Smooth muscle cell (in vitro differentiated cells): Measurements from ENCODE around the gene MTF2. TPM values are rescaled to one million over a fixed set of nuclear protein-coding genes. Genes with fewer than 3 reads are reported as not detected.

Experiments
- DNase-seq: peaks from one replicate; lab custom pipeline; 2025; ENCODE audit not compliant: unreplicated experiment; lab: John Stamatoyannopoulos, UW
- H2AFZ ChIP-seq: fragments of 200-600 bp; sonication (generic); 2 replicates; pipeline ENCODE4 v1.6.0; 2016; ENCODE audit warnings: antibody characterized with exemption, low read depth, mild to moderate bottlenecking
- H3F3A ChIP-seq: fragments of 200-600 bp; sonication (generic); 2 replicates; pipeline ENCODE4 v1.6.0; 2017; ENCODE audit warnings: antibody characterized with exemption, low read depth
- H3K27ac ChIP-seq: fragments of 200-600 bp; sonication (generic); 2 replicates; pipeline ENCODE4 v1.5.1; 2016; ENCODE audit warnings: low read depth, mild to moderate bottlenecking
- H3K27me3 ChIP-seq: fragments of 200-600 bp; sonication (generic); 2 replicates; pipeline ENCODE4 v1.6.1; 2016; ENCODE audit warnings: low read depth, mild to moderate bottlenecking
- H3K36me3 ChIP-seq: fragments of 200-600 bp; sonication (generic); 2 replicates; pipeline ENCODE4 v1.5.1; 2016; ENCODE audit warnings: low read depth
- H3K4me1 ChIP-seq: fragments of 200-600 bp; sonication (generic); 2 replicates; pipeline ENCODE4 v1.5.1; 2016; ENCODE audit warnings: low read depth
- H3K4me2 ChIP-seq: fragments of 200-600 bp; sonication (generic); 2 replicates; pipeline ENCODE4 v1.6.0; 2016; ENCODE audit warnings: mild to moderate bottlenecking
- H3K4me3 ChIP-seq: fragments of 200-600 bp; sonication (generic); 2 replicates; pipeline ENCODE4 v1.5.1; 2016; ENCODE audit warnings: mild to moderate bottlenecking
- H3K79me2 ChIP-seq: fragments of 200-600 bp; sonication (generic); 2 replicates; pipeline ENCODE4 v1.6.0; 2016; ENCODE audit warnings: low read depth, mild to moderate bottlenecking
- H3K9ac ChIP-seq: fragments of 200-600 bp; sonication (generic); 2 replicates; pipeline ENCODE4 v1.6.0; 2016; ENCODE audit warnings: low read depth
- H3K9me3 ChIP-seq: fragments of 200-600 bp; sonication (generic); replicated peaks from 2 replicates; pipeline ENCODE4 v1.5.1; 2016; ENCODE audit warnings: low read depth
- H4K20me1 ChIP-seq: fragments of 200-600 bp; sonication (generic); 2 replicates; pipeline ENCODE4 v1.6.0; 2016; ENCODE audit warnings: low read depth
- WGBS: methylation state at CpG from one replicate; pipeline ENCODE4 v1.1.7; 2016; ENCODE audit warnings: low lambda C conversion rate; 5-methylcytosine and 5-hydroxymethylcytosine counted together
- polyA plus RNA-seq: library from polyadenylated mRNA; unstranded; fragments of >200 nt; fragmentation: Nextera tagmentation; extraction: Ambion mirVana; gene quantifications from 2 replicates; pipeline ENCODE4 v1.2.1, GENCODE V29; 2016
- total RNA-seq: library from RNA; depleted of rRNA; stranded (reverse); fragments of >200 nt; gene quantifications from 2 replicates; pipeline ENCODE4 v1.2.3, GENCODE V29; 2014
- TF ChIP-seq, protein P1 (sequence below): fragments of 200-600 bp; sonication (generic); IDR thresholded peaks from 2 replicates; pipeline ENCODE4 v1.5.1; 2017; ENCODE audit warnings: borderline replicate concordance, mild to moderate bottlenecking, antibody characterized with exemption; ENCODE audit not compliant: insufficient read depth, poor library complexity, severe bottlenecking

Gene MTF2
- total and polyA plus RNA-seq, 2 experiments from 2014 or later, result 41.2 to 43.1 TPM

DNA sequence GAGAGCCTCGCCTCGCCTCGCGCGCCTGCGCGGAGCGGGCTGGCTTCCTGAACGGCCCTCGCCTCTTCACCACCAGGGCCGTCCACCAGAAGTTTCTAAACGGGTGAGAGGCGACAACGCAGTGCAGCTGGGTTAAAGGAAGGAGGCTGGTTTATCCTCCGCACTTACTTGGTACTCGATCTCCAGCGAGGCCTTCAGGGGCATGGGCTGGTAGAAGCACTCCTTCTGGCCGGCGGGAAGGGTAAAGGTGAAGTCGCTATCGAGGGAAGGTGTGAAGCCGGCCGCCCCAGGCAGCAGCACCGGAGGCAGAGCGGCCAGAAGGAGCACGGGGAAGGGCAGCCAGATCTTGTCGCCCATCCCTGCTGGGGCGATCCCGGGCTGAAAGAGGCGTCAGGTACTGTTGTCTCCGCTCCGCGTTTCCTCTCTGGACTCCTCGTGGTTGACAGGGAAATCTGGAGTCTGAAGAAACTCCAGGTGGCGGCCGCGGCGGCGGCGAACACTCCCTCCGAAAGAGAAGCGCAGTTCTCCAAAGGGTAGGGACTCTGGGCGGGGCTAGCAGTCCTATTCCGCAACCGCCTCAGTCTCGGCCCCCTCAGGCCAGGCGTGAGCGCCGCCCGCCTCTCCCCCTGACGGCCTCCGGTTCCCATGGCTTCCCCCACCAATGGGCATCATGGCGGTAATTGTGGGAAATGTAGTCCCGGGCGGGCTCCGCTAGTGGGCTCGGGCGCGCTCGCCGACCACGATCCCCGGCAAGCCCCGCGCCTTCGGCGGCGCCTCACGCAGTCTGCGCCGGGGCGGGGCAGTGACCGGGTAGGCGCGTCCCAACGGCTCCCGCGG is 101.0 kb downstream of the MTF2 start, which contains the start of gene TMED5:
Gene TMED5, minus strand, starts transcription at position 528 of the 837 bp plus-strand sequence. Its CDS starts 171 bp downstream, at position 357.
- H2AFZ ChIP-seq, result peak within 1 kb of the TSS; percentile 85
- no peaks in the 10 kb centered on the region for H3K36me3 ChIP-seq
- peak within 1 kb of the TSS; percentile 88 for H3K4me2 ChIP-seq
- H3K4me3 ChIP-seq, result peak within 1 kb of the TSS; percentile 73
- H4K20me1 ChIP-seq, result peaks cover 33% of the 10 kb centered on the region
- peak within 1 kb of the TSS; percentile 92 for H3K9ac ChIP-seq
- H3F3A ChIP-seq, result no peaks in the 10 kb centered on the region
- H3K27me3 ChIP-seq, result no peaks in the 10 kb centered on the region
- DNase-seq, result peak; percentile 92
- 2% methylated on average over 62 of the region's 78 CpGs for WGBS
- H3K9me3 ChIP-seq, result no peaks in the 10 kb centered on the region
- peaks cover 14% of the 10 kb centered on the region for H3K4me1 ChIP-seq
- peaks cover 51% of the 10 kb centered on the region for H3K79me2 ChIP-seq
- H3K27ac ChIP-seq, result peak within 1 kb of the TSS; percentile 92
- TF ChIP-seq, protein P1, sequence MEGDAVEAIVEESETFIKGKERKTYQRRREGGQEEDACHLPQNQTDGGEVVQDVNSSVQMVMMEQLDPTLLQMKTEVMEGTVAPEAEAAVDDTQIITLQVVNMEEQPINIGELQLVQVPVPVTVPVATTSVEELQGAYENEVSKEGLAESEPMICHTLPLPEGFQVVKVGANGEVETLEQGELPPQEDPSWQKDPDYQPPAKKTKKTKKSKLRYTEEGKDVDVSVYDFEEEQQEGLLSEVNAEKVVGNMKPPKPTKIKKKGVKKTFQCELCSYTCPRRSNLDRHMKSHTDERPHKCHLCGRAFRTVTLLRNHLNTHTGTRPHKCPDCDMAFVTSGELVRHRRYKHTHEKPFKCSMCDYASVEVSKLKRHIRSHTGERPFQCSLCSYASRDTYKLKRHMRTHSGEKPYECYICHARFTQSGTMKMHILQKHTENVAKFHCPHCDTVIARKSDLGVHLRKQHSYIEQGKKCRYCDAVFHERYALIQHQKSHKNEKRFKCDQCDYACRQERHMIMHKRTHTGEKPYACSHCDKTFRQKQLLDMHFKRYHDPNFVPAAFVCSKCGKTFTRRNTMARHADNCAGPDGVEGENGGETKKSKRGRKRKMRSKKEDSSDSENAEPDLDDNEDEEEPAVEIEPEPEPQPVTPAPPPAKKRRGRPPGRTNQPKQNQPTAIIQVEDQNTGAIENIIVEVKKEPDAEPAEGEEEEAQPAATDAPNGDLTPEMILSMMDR, result peak; percentile 13

DNA sequence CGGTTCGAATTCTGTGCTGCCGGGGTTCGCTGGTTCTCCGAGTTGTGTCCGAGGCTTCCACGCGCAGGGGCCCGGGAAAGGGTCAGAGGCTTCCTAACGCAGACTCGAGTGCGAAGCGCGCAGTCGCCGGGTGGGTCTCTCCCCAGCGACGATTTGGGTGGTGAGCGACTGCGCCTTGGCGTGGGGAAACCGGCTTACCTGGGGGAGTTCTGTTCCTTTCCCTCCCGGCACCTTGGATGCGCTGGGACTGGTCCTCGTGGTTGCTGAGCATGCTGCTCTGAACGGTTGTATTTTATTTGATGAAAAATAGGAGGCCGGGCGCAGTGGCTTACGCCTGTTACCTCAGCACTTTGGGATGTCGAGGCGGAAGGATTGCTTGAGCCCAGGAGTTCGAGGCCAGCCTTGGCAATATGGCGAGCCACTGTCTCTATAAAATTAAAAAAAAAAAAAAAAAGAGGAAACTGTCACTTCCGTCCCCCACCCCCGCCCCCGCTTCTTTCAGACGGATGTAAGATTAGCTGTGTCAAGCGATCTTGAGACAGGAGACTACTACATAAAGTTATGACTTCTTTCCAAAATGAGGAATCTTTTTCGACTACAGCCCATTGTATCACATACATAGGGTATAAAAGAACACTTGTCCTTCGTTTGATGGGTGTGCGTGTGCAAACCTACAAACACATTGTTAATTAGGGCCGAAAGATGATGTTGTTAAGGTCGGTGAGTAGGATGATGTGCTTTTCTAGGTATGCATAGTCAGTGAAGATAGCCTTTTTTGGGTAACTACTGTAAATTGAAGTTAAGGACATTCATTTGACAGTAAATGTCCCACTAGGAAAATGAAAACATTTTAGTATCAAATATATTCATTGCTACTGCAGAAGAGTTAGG is 101.9 kb downstream of the MTF2 start, which contains the start of gene CCDC18:
Gene CCDC18, plus strand, starts transcription at position 2 of the 891 bp plus-strand sequence. CDS start 2,638 bp downstream, outside the sequence.
- WGBS, result 3% methylated on average over 43 of the region's 43 CpGs
- peak within 1 kb of the TSS; percentile 92 for H3K27ac ChIP-seq
- H3K4me2 ChIP-seq, result peak within 1 kb of the TSS; percentile 88
- H3F3A ChIP-seq, result no peaks in the 10 kb centered on the region
- H3K27me3 ChIP-seq, result no peaks in the 10 kb centered on the region
- no peak for DNase-seq
- peak within 1 kb of the TSS; percentile 92 for H3K9ac ChIP-seq
- peak within 1 kb of the TSS; percentile 85 for H2AFZ ChIP-seq
- peaks cover 14% of the 10 kb centered on the region for H3K4me1 ChIP-seq
- TF ChIP-seq, protein P1, result no peak
- H4K20me1 ChIP-seq, result peaks cover 27% of the 10 kb centered on the region
- H3K79me2 ChIP-seq, result peaks cover 42% of the 10 kb centered on the region
- H3K9me3 ChIP-seq, result no peaks in the 10 kb centered on the region
- no peaks in the 10 kb centered on the region for H3K36me3 ChIP-seq
- peak within 1 kb of the TSS; percentile 73 for H3K4me3 ChIP-seq

DNA sequence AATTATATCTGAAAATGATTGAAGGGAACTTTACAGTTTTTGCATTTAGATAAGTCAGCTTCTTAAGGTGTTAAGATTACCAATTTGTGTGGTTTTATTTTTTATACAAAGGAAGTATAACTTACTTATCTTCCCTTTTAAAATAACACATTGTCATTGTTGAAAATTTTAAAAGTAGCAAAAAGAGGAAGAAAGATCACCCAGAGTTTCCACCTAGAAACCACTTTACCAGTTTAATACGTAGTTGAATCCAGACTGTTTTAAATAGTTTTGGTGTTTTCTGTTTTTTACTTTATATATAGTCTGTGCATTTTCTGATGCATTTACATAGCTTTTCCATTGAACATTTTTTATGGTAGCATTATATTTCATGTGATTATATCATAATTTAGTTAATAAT is 107.6 kb downstream of the MTF2 start:
- H3K9me3 ChIP-seq, result no peaks in the 10 kb centered on the region
- H3K27me3 ChIP-seq, result no peaks in the 10 kb centered on the region
- DNase-seq, result no peak
- no peaks in the 10 kb centered on the region for H4K20me1 ChIP-seq
- no peak overlapping the region for H3K27ac ChIP-seq
- H3K4me1 ChIP-seq, result no peaks in the 10 kb centered on the region
- H2AFZ ChIP-seq, result no peak overlapping the region
- H3F3A ChIP-seq, result no peaks in the 10 kb centered on the region
- WGBS, result 100% methylated on average over 1 of the region's 1 CpG
- H3K79me2 ChIP-seq, result peaks cover 10% of the 10 kb centered on the region
- H3K9ac ChIP-seq, result no peak overlapping the region
- TF ChIP-seq, protein P1, result no peak
- no peak overlapping the region for H3K4me3 ChIP-seq
- no peak overlapping the region for H3K4me2 ChIP-seq
- H3K36me3 ChIP-seq, result no peaks in the 10 kb centered on the region

Other genes starting within 250 kb of the MTF2 start
- 1,043 and 1,121 TPM in 2 replicates for gene RPL5, start 247.2 kb upstream of the MTF2 start, total RNA-seq
- gene RPL5, start 247.2 kb upstream of the MTF2 start, polyA plus RNA-seq, result 570 and 596 TPM in 2 replicates
- 8.3 and 8.4 TPM in 2 replicates for gene DIPK1A, start 117.8 kb upstream of the MTF2 start, total RNA-seq
- 7.3 and 8.4 TPM in 2 replicates for gene DIPK1A, start 117.8 kb upstream of the MTF2 start, polyA plus RNA-seq
- 61.7 and 63.1 TPM in 2 replicates for gene TMED5, start 101.1 kb downstream of the MTF2 start, total RNA-seq
- 26.8 and 28.8 TPM in 2 replicates for gene TMED5, start 101.1 kb downstream of the MTF2 start, polyA plus RNA-seq
- gene CCDC18, start 101.4 kb downstream of the MTF2 start, total RNA-seq, result 2.0 and 4.2 TPM in 2 replicates
- gene CCDC18, start 101.4 kb downstream of the MTF2 start, polyA plus RNA-seq, result 2.8 TPM in 2 replicates